ENCODE measurements around the gene POLR3E. TPM values are rescaled to one million over a fixed set of nuclear protein-coding genes. Genes with fewer than 3 reads are reported as not detected.

The POLR3E gene
- total RNA-seq, 1 experiment from 2014 or later = 103 TPM

DNA sequence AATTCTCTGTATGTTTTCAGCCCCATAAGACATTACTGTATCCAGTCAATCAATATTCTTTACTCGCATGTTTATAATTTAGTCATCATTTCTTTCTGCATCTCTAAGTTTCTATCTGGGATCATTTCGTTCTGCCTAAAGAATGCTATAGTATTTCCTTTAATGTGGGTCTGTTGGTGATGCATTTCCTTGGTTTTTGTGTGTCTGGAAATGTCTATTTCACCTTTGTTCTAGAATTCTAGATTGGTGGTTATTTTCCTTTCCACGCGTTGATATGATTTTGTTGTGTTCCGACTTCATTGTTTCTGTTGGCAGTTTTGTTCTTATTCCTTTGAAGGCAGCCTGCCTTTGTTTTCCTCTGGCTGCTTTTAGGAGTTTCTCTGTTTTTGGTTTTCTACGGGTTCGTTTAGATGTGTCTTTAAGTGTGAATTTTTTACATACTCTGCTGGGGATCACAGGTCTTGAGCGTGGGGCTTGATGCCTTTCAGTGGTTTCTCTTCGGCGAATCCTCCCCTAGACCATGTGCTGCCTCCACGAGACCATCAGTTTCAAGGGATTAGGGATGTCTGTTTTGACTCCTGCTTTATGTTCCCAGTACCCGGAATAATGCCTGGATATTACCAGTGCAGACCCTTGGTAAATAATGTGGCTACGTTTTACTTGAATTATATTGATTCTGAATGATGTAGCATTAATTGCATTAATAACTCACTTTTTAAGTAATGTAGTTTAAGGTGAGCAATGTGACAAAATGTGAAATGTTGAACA is 23.5 kb downstream of the POLR3E start:
- Histone ChIP-seq H3K4me2 (ENCODE audit: insufficient read depth, insufficient read length, low read length) (no peak overlapping the region), H3K4me1 (ENCODE audit: insufficient read depth, low read length) (no peaks in the 10 kb centered on the region), H2BK120ac (ENCODE audit: low read depth, low read length, poor library complexity, severe bottlenecking) (no peak overlapping the region), H3K18ac (ENCODE audit: insufficient read length, low read depth, low read length) (no peak overlapping the region), H3K56ac (ENCODE audit: insufficient read length, low read depth, low read length) (no peak overlapping the region), H3K27ac (ENCODE audit: insufficient read length, low read depth, low read length) (peak overlapping the region; percentile 54), H3T11ph (ENCODE audit: low read length) (no peak overlapping the region), H3K79me2 (ENCODE audit: insufficient read depth, low read length) (no peaks in the 10 kb centered on the region), H4K8ac (replicated peaks; ENCODE audit: insufficient read length, low read depth, low read length) (no peak overlapping the region), H3K23me2 (ENCODE audit: insufficient read length, low read depth, low read length, poor library complexity, severe bottlenecking) (no peaks in the 10 kb centered on the region), H4K91ac (ENCODE audit: insufficient read length, low read depth, low read length) (no peak overlapping the region), H3K14ac (ENCODE audit: insufficient read depth, low read length) (no peak overlapping the region), H2BK15ac (ENCODE audit: low read depth, low read length) (no peak overlapping the region), H2AFZ (ENCODE audit: low read length) (no peak overlapping the region), H4K5ac (ENCODE audit: insufficient read length, low read depth, low read length) (no peak overlapping the region), H3K4ac (ENCODE audit: low read depth, low read length) (no peak overlapping the region), H4K20me1 (ENCODE audit: control insufficient read depth, insufficient read depth, insufficient read length) (no peaks in the 10 kb centered on the region), H3K79me1 (ENCODE audit: insufficient read depth, low read depth, low read length, poor library complexity, severe bottlenecking) (peaks cover 2% of the 10 kb centered on the region), H3K23ac (ENCODE audit: insufficient read length, low read depth, low read length) (no peak overlapping the region), H2BK12ac (ENCODE audit: insufficient read length, low read depth, low read length) (no peak overlapping the region), H3K27me3 (ENCODE audit: insufficient read depth, low read length) (no peaks in the 10 kb centered on the region), H3K9me3 (ENCODE audit: control insufficient read depth, low read depth, low read length) (no peaks in the 10 kb centered on the region), H2AK5ac (ENCODE audit: insufficient read length, low read length) (no peak overlapping the region), H2BK20ac (ENCODE audit: low read depth, low read length, poor library complexity, severe bottlenecking) (no peak overlapping the region), H2BK5ac (ENCODE audit: insufficient read length, low read length) (no peak overlapping the region), H3K9ac (ENCODE audit: extremely low read depth, insufficient read length, low read length) (no peak overlapping the region)
- H3K27ac Mint-ChIP-seq = peak overlapping the region in 2 of 3 experiments; percentile 89 to 91; a peak in 5 of 7 replicates
- peaks cover 36 to 83% (median 64%) of the 10 kb centered on the region in 3 experiments for H3K36me3 Mint-ChIP-seq (ENCODE audit: insufficient read depth in 1 of 3, low read depth in 3 of 3)
- no peaks in the 10 kb centered on the region for H3K27me3 Mint-ChIP-seq (ENCODE audit: low read depth)
- DNase-seq = no peak
- TF ChIP-seq, protein P1, sequence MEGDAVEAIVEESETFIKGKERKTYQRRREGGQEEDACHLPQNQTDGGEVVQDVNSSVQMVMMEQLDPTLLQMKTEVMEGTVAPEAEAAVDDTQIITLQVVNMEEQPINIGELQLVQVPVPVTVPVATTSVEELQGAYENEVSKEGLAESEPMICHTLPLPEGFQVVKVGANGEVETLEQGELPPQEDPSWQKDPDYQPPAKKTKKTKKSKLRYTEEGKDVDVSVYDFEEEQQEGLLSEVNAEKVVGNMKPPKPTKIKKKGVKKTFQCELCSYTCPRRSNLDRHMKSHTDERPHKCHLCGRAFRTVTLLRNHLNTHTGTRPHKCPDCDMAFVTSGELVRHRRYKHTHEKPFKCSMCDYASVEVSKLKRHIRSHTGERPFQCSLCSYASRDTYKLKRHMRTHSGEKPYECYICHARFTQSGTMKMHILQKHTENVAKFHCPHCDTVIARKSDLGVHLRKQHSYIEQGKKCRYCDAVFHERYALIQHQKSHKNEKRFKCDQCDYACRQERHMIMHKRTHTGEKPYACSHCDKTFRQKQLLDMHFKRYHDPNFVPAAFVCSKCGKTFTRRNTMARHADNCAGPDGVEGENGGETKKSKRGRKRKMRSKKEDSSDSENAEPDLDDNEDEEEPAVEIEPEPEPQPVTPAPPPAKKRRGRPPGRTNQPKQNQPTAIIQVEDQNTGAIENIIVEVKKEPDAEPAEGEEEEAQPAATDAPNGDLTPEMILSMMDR (conservative IDR thresholded peaks at IDR 0.05) = no peak
- H3K9me3 Mint-ChIP-seq = no peaks in the 10 kb centered on the region
- no peak overlapping the region for H3K4me3 Mint-ChIP-seq
- H3K4me1 Mint-ChIP-seq = no peaks in the 10 kb centered on the region; a peak in 1 of 4 replicates
- WGBS (ENCODE audit: extremely low coverage, insufficient read length, low lambda C conversion rate) = no CpG with 5 or more reads among the region's 13 CpGs
